ENCODE results near the gene ACTL10. TPM values are rescaled to one million over a fixed set of nuclear protein-coding genes. Genes with fewer than 3 reads are reported as not detected.

The ACTL10 gene
- total and polyA plus RNA-seq, 2 of the 13 experiments (the other 11 are each of a cell fraction or from before 2014, with no cell fraction given): not detected

DNA sequence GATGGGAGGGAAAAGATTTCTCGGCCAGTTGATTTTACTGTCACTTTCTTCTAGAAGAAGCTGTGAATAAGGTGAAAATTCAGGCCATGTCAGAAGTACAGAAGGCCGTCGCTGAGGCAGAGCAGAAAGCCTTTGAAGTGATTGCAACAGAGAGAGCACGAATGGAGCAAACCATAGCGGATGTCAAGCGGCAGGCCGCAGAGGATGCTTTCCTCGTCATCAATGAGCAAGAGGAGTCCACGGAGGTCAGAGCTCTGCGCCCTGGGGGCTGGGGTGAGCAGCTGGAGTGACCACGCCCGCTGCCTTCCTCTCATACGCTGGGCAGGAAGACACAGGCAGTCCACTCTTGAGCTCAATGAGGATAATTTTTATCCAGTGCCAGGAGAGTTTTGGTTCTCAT, 26.5 kb upstream of the ACTL10 start:
- ChIA-PET CTCF (ENCODE audit: low intra/inter-chr PET ratio, low total read pairs) (no interaction called here), POLR2A (no interaction called here)
- H3K9me3 ChIP-seq (ENCODE audit: low read length): no peaks in the 10 kb centered on the region
- no TSS peak for BruUV-seq (replicated peaks)
- no peaks in the 10 kb centered on the region for H3K79me2 ChIP-seq (ENCODE audit: insufficient read depth, low read length)
- H3K4me2 ChIP-seq (ENCODE audit: low read depth, low read length): no peak overlapping the region
- H2AFZ ChIP-seq (ENCODE audit: low read length): no peak overlapping the region
- H3K27me3 ChIP-seq (ENCODE audit: control insufficient read depth in 1 of 2, insufficient read depth in 2 of 2, low read length in 2 of 2): no peaks in the 10 kb centered on the region
- FAIRE-seq (peak; percentile 56), ATAC-seq (no peak), DNase-seq (ENCODE audit: low spot score) (peak; percentile 54)
- no peak overlapping the region for H3K9ac ChIP-seq (ENCODE audit: insufficient read depth, low read depth, low read length)
- TF ChIP-seq CEBPB (IDR thresholded peaks at IDR 0.05; ENCODE audit: borderline replicate concordance, low read depth, low read length): peak; percentile 92
- TF ChIP-seq YEATS4 (CRISPR knock-in tag; IDR thresholded peaks at IDR 0.05; ENCODE audit: borderline replicate concordance): no peak
- TF ChIP-seq, protein P1, sequence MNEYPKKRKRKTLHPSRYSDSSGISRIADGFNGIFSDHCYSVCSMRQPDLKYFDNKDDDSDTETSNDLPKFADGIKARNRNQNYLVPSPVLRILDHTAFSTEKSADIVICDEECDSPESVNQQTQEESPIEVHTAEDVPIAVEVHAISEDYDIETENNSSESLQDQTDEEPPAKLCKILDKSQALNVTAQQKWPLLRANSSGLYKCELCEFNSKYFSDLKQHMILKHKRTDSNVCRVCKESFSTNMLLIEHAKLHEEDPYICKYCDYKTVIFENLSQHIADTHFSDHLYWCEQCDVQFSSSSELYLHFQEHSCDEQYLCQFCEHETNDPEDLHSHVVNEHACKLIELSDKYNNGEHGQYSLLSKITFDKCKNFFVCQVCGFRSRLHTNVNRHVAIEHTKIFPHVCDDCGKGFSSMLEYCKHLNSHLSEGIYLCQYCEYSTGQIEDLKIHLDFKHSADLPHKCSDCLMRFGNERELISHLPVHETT (CRISPR knock-in tag; conservative IDR thresholded peaks at IDR 0.05): no peak
- TF ChIP-seq, protein P2, sequence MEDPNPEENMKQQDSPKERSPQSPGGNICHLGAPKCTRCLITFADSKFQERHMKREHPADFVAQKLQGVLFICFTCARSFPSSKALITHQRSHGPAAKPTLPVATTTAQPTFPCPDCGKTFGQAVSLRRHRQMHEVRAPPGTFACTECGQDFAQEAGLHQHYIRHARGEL (CRISPR knock-in tag; IDR thresholded peaks at IDR 0.05): no peak
- TF ChIP-seq TCF7 (IDR thresholded peaks at IDR 0.05; ENCODE audit: low read depth): peak; percentile 33; the same call in 1 of the 2 replicates
- no peak for TF ChIP-seq NR0B2 (CRISPR knock-in tag; IDR thresholded peaks at IDR 0.05)
- peak; percentile 94 for TF ChIP-seq ZBTB33 (CRISPR knock-in tag; IDR thresholded peaks at IDR 0.05)
- TF ChIP-seq ZNF30 (CRISPR knock-in tag; IDR thresholded peaks at IDR 0.05): no peak
- no peak for TF ChIP-seq ZNF660 (CRISPR knock-in tag; IDR thresholded peaks at IDR 0.05; ENCODE audit: borderline replicate concordance, low read depth)
- peaks cover 35 to 65% of the 10 kb centered on the region in 2 experiments for H3K36me3 ChIP-seq (replicated peaks in 1 of 2; ENCODE audit: control insufficient read depth in 1 of 2, insufficient read depth in 2 of 2, low read length in 2 of 2)
- H3K27ac ChIP-seq (ENCODE audit: extremely low read length, insufficient read depth, low read length): no peak overlapping the region
- 82% methylated on average over 13 of the region's 13 CpGs for WGBS (ENCODE audit: low lambda C conversion rate)
- H3K4me3 ChIP-seq (replicated peaks in 1 of 3; ENCODE audit: insufficient read depth in 1 of 3, low read depth in 2 of 3, low read length in 3 of 3): no peak overlapping the region
- peaks cover 11% of the 10 kb centered on the region; the same call in 1 of the 2 replicates for H3K4me1 ChIP-seq (ENCODE audit: insufficient read depth, low read length)
- H4K20me1 ChIP-seq (ENCODE audit: insufficient read depth, low read length): no peaks in the 10 kb centered on the region
- in situ Hi-C loops (cut with HindIII; ENCODE audit: extremely low pct_ligation_motif_present, low pct_unique_long_range_greater_than_20kb): loop anchor here (10.0 kb wide), 1 partner anchor 125 kb away; no protein-coding TSS in a partner anchor
- intact Hi-C loops (cut with micrococcal nuclease; ENCODE audit: unreplicated experiment): no loop called here
